Hepatocyte (in vitro differentiated cells): Measurements from ENCODE around the gene IRF8. TPM values are rescaled to one million over a fixed set of nuclear protein-coding genes. Genes with fewer than 3 reads are reported as not detected.

Experiments used
- DNase-seq: peaks from one replicate; pipeline ENCODE4 v3.0.0-alpha.2; 2016; ENCODE audit warnings: low spot score
- H2AFZ ChIP-seq: fragments of 200-600 bp; sonication (generic); 2 replicates; pipeline ENCODE4 v1.6.0; 2016; ENCODE audit warnings: antibody characterized with exemption, mild to moderate bottlenecking
- H3K27ac ChIP-seq: fragments of 200-600 bp; sonication (generic); 2 replicates; pipeline ENCODE4 v1.5.1; 2016; ENCODE audit warnings: mild to moderate bottlenecking
- H3K27me3 ChIP-seq: fragments of 200-600 bp; sonication (generic); 2 replicates; pipeline ENCODE4 v1.6.1; 2016
- H3K36me3 ChIP-seq: fragments of 200-600 bp; sonication (generic); replicated peaks from 2 replicates; pipeline ENCODE4 v1.5.1; 2016; ENCODE audit warnings: low read depth; ENCODE audit not compliant: insufficient read depth
- H3K4me1 ChIP-seq: fragments of 200-600 bp; sonication (generic); 2 replicates; pipeline ENCODE4 v1.5.1; 2016; ENCODE audit warnings: mild to moderate bottlenecking, moderate library complexity; ENCODE audit not compliant: insufficient read depth
- H3K4me2 ChIP-seq: fragments of 200-600 bp; sonication (generic); 2 replicates; pipeline ENCODE4 v1.6.0; 2016
- H3K4me3 ChIP-seq: fragments of 200-600 bp; sonication (generic); 2 replicates; pipeline ENCODE4 v1.5.1; 2016; ENCODE audit warnings: mild to moderate bottlenecking
- H3K79me2 ChIP-seq: fragments of 200-600 bp; sonication (generic); 2 replicates; pipeline ENCODE4 v1.6.0; 2017; ENCODE audit warnings: mild to moderate bottlenecking
- H3K9me2 ChIP-seq: fragments of 200-600 bp; sonication (generic); replicated peaks from 2 replicates; pipeline ENCODE4 v1.6.0; 2017; ENCODE audit warnings: mild to moderate bottlenecking; ENCODE audit not compliant: insufficient read depth
- H3K9me3 ChIP-seq: fragments of 200-600 bp; sonication (generic); 2 replicates; pipeline ENCODE4 v1.5.1; 2016; ENCODE audit warnings: low read depth, mild to moderate bottlenecking
- H4K20me1 ChIP-seq: fragments of 200-600 bp; sonication (generic); 2 replicates; pipeline ENCODE4 v1.6.0; 2016; ENCODE audit warnings: mild to moderate bottlenecking; ENCODE audit not compliant: insufficient read depth, poor library complexity, severe bottlenecking
- CTCF ChIP-seq: fragments of 200-600 bp; sonication (generic); IDR thresholded peaks from 2 replicates; pipeline ENCODE4 v1.5.1; 2016; ENCODE audit warnings: antibody characterized with exemption, mild to moderate bottlenecking; ENCODE audit not compliant: poor library complexity
- EZH2 ChIP-seq: fragments of 200-600 bp; sonication (generic); IDR thresholded peaks from 2 replicates; pipeline ENCODE4 v1.6.1; 2016; ENCODE audit warnings: antibody characterized with exemption, mild to moderate bottlenecking, borderline replicate concordance
- EZH2phosphoT487 ChIP-seq: fragments of 200-600 bp; sonication (generic); IDR thresholded peaks from one replicate; pipeline ENCODE4 v1.6.1; 2018; ENCODE audit warnings: antibody characterized with exemption, mild to moderate bottlenecking, low read depth, moderate library complexity; ENCODE audit not compliant: unreplicated experiment, severe bottlenecking
- WGBS: methylation state at CpG from one replicate; pipeline ENCODE4 v1.1.6; 2016; ENCODE audit warnings: low lambda C conversion rate; ENCODE audit errors: missing lambda C conversion rate; 5-methylcytosine and 5-hydroxymethylcytosine counted together
- polyA plus RNA-seq: library from polyadenylated mRNA; unstranded; fragments of >200 nt; fragmentation: Nextera tagmentation; extraction: Ambion mirVana; gene quantifications from 2 replicates; pipeline ENCODE4 v1.2.1, GENCODE V29; 2016
- total RNA-seq: library from RNA; depleted of rRNA; stranded (reverse); fragments of >200 nt; gene quantifications from 2 replicates; pipeline ENCODE4 v1.2.3, GENCODE V29; 2014

Gene IRF8
- total and polyA plus RNA-seq, 2 experiments from 2014 or later, result 6.9 to 8.4 TPM

- H3K4me2 ChIP-seq, result no peak overlapping the region
- no peak for DNase-seq
- H3K79me2 ChIP-seq, result no peaks in the 10 kb centered on the region
- no peak overlapping the region for H3K4me3 ChIP-seq
- H2AFZ ChIP-seq, result no peak overlapping the region
- H3K27ac ChIP-seq, result no peak overlapping the region
- TF ChIP-seq CTCF (no peak), EZH2phosphoT487 (no peak), EZH2 (no peak)
- H3K9me3 ChIP-seq, result no peaks in the 10 kb centered on the region
- 88% methylated on average over 4 of the region's 4 CpGs for WGBS
- no peaks in the 10 kb centered on the region for H4K20me1 ChIP-seq
- H3K9me2 ChIP-seq, result no peaks in the 10 kb centered on the region
- peaks cover 8% of the 10 kb centered on the region for H3K27me3 ChIP-seq
- no peaks in the 10 kb centered on the region for H3K36me3 ChIP-seq
- peaks cover 18% of the 10 kb centered on the region for H3K4me1 ChIP-seq
Observed at GRCh38 chr16:85892760-85893159, 6.2 kb upstream of the IRF8 start.

GRCh38 chr16:85894266-85894665 is 4.7 kb upstream of the IRF8 start:
- no peaks in the 10 kb centered on the region for H3K9me3 ChIP-seq
- H3K4me3 ChIP-seq, result no peak overlapping the region
- H3K27me3 ChIP-seq, result peaks cover 14% of the 10 kb centered on the region
- H2AFZ ChIP-seq, result no peak overlapping the region
- no peaks in the 10 kb centered on the region for H4K20me1 ChIP-seq
- H3K36me3 ChIP-seq, result no peaks in the 10 kb centered on the region
- H3K27ac ChIP-seq, result no peak overlapping the region
- no peaks in the 10 kb centered on the region for H3K9me2 ChIP-seq
- TF ChIP-seq CTCF (peak; percentile 14), EZH2 (no peak), EZH2phosphoT487 (no peak)
- no peak overlapping the region for H3K4me2 ChIP-seq
- H3K4me1 ChIP-seq, result peaks cover 20% of the 10 kb centered on the region
- 56% methylated on average over 6 of the region's 6 CpGs for WGBS
- H3K79me2 ChIP-seq, result no peaks in the 10 kb centered on the region
- DNase-seq, result no peak

- TF ChIP-seq EZH2 (no peak), EZH2phosphoT487 (no peak), CTCF (no peak)
- H3K9me3 ChIP-seq, result no peaks in the 10 kb centered on the region
- H3K79me2 ChIP-seq, result peaks cover 21% of the 10 kb centered on the region
- no peaks in the 10 kb centered on the region for H4K20me1 ChIP-seq
- H3K4me2 ChIP-seq, result no peak overlapping the region
- H3K4me3 ChIP-seq, result no peak overlapping the region
- H2AFZ ChIP-seq, result no peak overlapping the region
- H3K36me3 ChIP-seq, result no peaks in the 10 kb centered on the region
- 29% methylated on average over 2 of the region's 2 CpGs for WGBS
- peaks cover 24% of the 10 kb centered on the region for H3K27me3 ChIP-seq
- no peaks in the 10 kb centered on the region for H3K9me2 ChIP-seq
- no peak for DNase-seq
- peaks cover 6% of the 10 kb centered on the region for H3K4me1 ChIP-seq
- H3K27ac ChIP-seq, result no peak overlapping the region
Observed at GRCh38 chr16:85897382-85897781, 1.6 kb upstream of the IRF8 start.

- TF ChIP-seq CTCF (no peak), EZH2phosphoT487 (no peak), EZH2 (no peak)
- no peak overlapping the region for H3K27ac ChIP-seq
- peaks cover 5% of the 10 kb centered on the region for H3K4me1 ChIP-seq
- no peaks in the 10 kb centered on the region for H4K20me1 ChIP-seq
- DNase-seq, result no peak
- H3K4me3 ChIP-seq, result peak overlapping the region; percentile 80
- H3K4me2 ChIP-seq, result peak overlapping the region; percentile 98
- H3K9me3 ChIP-seq, result no peaks in the 10 kb centered on the region
- 29% methylated on average over 7 of the region's 7 CpGs for WGBS
- peak overlapping the region; percentile 97 for H2AFZ ChIP-seq
- no peaks in the 10 kb centered on the region for H3K9me2 ChIP-seq
- H3K27me3 ChIP-seq, result peaks cover 24% of the 10 kb centered on the region
- peaks cover 23% of the 10 kb centered on the region for H3K79me2 ChIP-seq
- H3K36me3 ChIP-seq, result no peaks in the 10 kb centered on the region
Observed at GRCh38 chr16:85899444-85899843, 482 bp downstream of the IRF8 start.
